ENCODE results near the gene SAMD4A.

Gene SAMD4A

GRCh38 chr14:54805445-54806322 is 238.8 kb downstream of the SAMD4A start:
- H3K4me1 ChIP-seq (ENCODE audit: insufficient read depth, low read length, severe bottlenecking): peaks cover 3% of the 10 kb centered on the region
- peak overlapping the region; percentile 6; the same call in 1 of the 2 replicates for H3K4me2 ChIP-seq (ENCODE audit: low read length)

GRCh38 chr14:54806616-54807015 is 239.7 kb downstream of the SAMD4A start:
- no peaks in the 10 kb centered on the region for H3K36me3 ChIP-seq (ENCODE audit: insufficient read depth, low read length)
- no peaks in the 10 kb centered on the region for H3K9me3 ChIP-seq (ENCODE audit: low read length)
- TF ChIP-seq CTCF (IDR thresholded peaks at IDR 0.05; ENCODE audit: low read length) (no peak), EZH2 (IDR thresholded peaks at IDR 0.05; ENCODE audit: borderline replicate concordance, low read length) (no peak)
- H3K27ac ChIP-seq (ENCODE audit: low read depth, low read length, poor library complexity, severe bottlenecking): no peak overlapping the region
- H3K79me2 ChIP-seq (ENCODE audit: insufficient read depth, low read length): no peaks in the 10 kb centered on the region
- no peaks in the 10 kb centered on the region for H3K9me2 ChIP-seq (ENCODE audit: low read depth, low read length)
- peaks cover 3% of the 10 kb centered on the region for H3K4me1 ChIP-seq (ENCODE audit: insufficient read depth, low read length, severe bottlenecking)
- H3K4me3 ChIP-seq (ENCODE audit: low read depth, low read length, poor library complexity, severe bottlenecking): no peak overlapping the region
- H3K9ac ChIP-seq (ENCODE audit: low read length): no peak overlapping the region
- no peaks in the 10 kb centered on the region for H4K20me1 ChIP-seq (ENCODE audit: insufficient read depth, low read length)
- no peak overlapping the region for H3K4me2 ChIP-seq (ENCODE audit: low read length)
- no peaks in the 10 kb centered on the region for H3K27me3 ChIP-seq (ENCODE audit: insufficient read depth, low read length)
- no peaks in the 10 kb centered on the region for H3F3A ChIP-seq (ENCODE audit: insufficient read depth, low read length)
- no peak overlapping the region for H2AFZ ChIP-seq (ENCODE audit: low read length)

More at GRCh38 chr14:54805445-54806322, 238.8 kb downstream of the SAMD4A start:
- Histone ChIP-seq H3K27ac (ENCODE audit: low read depth, low read length, poor library complexity, severe bottlenecking) (no peak overlapping the region), H2AFZ (ENCODE audit: low read length) (no peak overlapping the region), H3K36me3 (ENCODE audit: insufficient read depth, low read length) (no peaks in the 10 kb centered on the region), H4K20me1 (ENCODE audit: insufficient read depth, low read length) (no peaks in the 10 kb centered on the region), H3F3A (ENCODE audit: insufficient read depth, low read length) (no peaks in the 10 kb centered on the region), H3K79me2 (ENCODE audit: insufficient read depth, low read length) (no peaks in the 10 kb centered on the region), H3K9me3 (ENCODE audit: low read length) (no peaks in the 10 kb centered on the region), H3K9me2 (ENCODE audit: low read depth, low read length) (no peaks in the 10 kb centered on the region), H3K4me3 (ENCODE audit: low read depth, low read length, poor library complexity, severe bottlenecking) (no peak overlapping the region), H3K27me3 (ENCODE audit: insufficient read depth, low read length) (no peaks in the 10 kb centered on the region), H3K9ac (ENCODE audit: low read length) (no peak overlapping the region)
- TF ChIP-seq CTCF (IDR thresholded peaks at IDR 0.05; ENCODE audit: low read length) (peak; percentile 87), EZH2 (IDR thresholded peaks at IDR 0.05; ENCODE audit: borderline replicate concordance, low read length) (no peak)

- Histone ChIP-seq H3K4me1 (ENCODE audit: insufficient read depth, low read length, severe bottlenecking) (peaks cover 3% of the 10 kb centered on the region), H3K9me2 (ENCODE audit: low read depth, low read length) (no peaks in the 10 kb centered on the region), H4K20me1 (ENCODE audit: insufficient read depth, low read length) (no peaks in the 10 kb centered on the region), H3K27ac (ENCODE audit: low read depth, low read length, poor library complexity, severe bottlenecking) (no peak overlapping the region), H3K9ac (ENCODE audit: low read length) (no peak overlapping the region), H3K4me2 (ENCODE audit: low read length) (no peak overlapping the region), H3F3A (ENCODE audit: insufficient read depth, low read length) (no peaks in the 10 kb centered on the region), H3K79me2 (ENCODE audit: insufficient read depth, low read length) (no peaks in the 10 kb centered on the region), H3K9me3 (ENCODE audit: low read length) (no peaks in the 10 kb centered on the region), H3K36me3 (ENCODE audit: insufficient read depth, low read length) (no peaks in the 10 kb centered on the region), H3K4me3 (ENCODE audit: low read depth, low read length, poor library complexity, severe bottlenecking) (no peak overlapping the region), H3K27me3 (ENCODE audit: insufficient read depth, low read length) (no peaks in the 10 kb centered on the region), H2AFZ (ENCODE audit: low read length) (no peak overlapping the region)
- TF ChIP-seq EZH2 (IDR thresholded peaks at IDR 0.05; ENCODE audit: borderline replicate concordance, low read length): no peak
Measured at GRCh38 chr14:54807428-54807827, 240.5 kb downstream of the SAMD4A start.

Measured in OCI-LY1 (cell line).